OCI-LY1 (cell line): ENCODE results near the gene RXFP2.

Experiments used
- H2AFZ ChIP-seq: fragments of 200-600 bp; sonication (generic), shearing (Covaris generic); 2 replicates; pipeline ENCODE4 v1.6.0; 2014; ENCODE audit warnings: antibody characterized with exemption, mild to moderate bottlenecking, low read length
- H3F3A ChIP-seq: fragments of 200-600 bp; sonication (generic), shearing (Covaris generic); 2 replicates; pipeline ENCODE4 v1.6.0; 2014; ENCODE audit warnings: mild to moderate bottlenecking, antibody characterized with exemption, low read length, moderate library complexity; ENCODE audit not compliant: insufficient read depth
- H3K27ac ChIP-seq: fragments of 200-600 bp; sonication (generic); 2 replicates; pipeline ENCODE4 v1.5.1; 2014; ENCODE audit warnings: low read length, mixed run types, mild to moderate bottlenecking, low read depth; ENCODE audit not compliant: poor library complexity, severe bottlenecking
- H3K27me3 ChIP-seq: fragments of 200-600 bp; sonication (generic); 2 replicates; pipeline ENCODE4 v1.6.0; 2014; ENCODE audit warnings: antibody characterized with exemption, mild to moderate bottlenecking, low read length, moderate library complexity; ENCODE audit not compliant: insufficient read depth
- H3K36me3 ChIP-seq: fragments of 200-600 bp; sonication (generic); 2 replicates; pipeline ENCODE4 v1.6.1; 2014; ENCODE audit warnings: mild to moderate bottlenecking, antibody characterized with exemption, low read length, moderate library complexity, mixed read lengths; ENCODE audit not compliant: insufficient read depth
- H3K4me1 ChIP-seq: fragments of 200-600 bp; sonication (generic); 2 replicates; pipeline ENCODE4 v1.5.1; 2014; ENCODE audit warnings: mild to moderate bottlenecking, low read length, moderate library complexity; ENCODE audit not compliant: insufficient read depth, severe bottlenecking
- H3K4me2 ChIP-seq: fragments of 200-600 bp; sonication (generic), shearing (Covaris generic); 2 replicates; pipeline ENCODE4 v1.6.1; 2014; ENCODE audit warnings: low read length
- H3K4me3 ChIP-seq: fragments of 200-600 bp; sonication (generic); 2 replicates; pipeline ENCODE4 v1.5.1; 2014; ENCODE audit warnings: low read length, low read depth, mild to moderate bottlenecking, mixed read lengths; ENCODE audit not compliant: poor library complexity, severe bottlenecking
- H3K79me2 ChIP-seq: fragments of 200-600 bp; shearing (Covaris generic); 2 replicates; pipeline ENCODE4 v1.6.1; 2016; ENCODE audit warnings: mixed run types, low read length, mixed read lengths; ENCODE audit not compliant: insufficient read depth
- H3K9ac ChIP-seq: fragments of 200-600 bp; sonication (generic), shearing (Covaris generic); 2 replicates; pipeline ENCODE4 v1.6.1; 2014; ENCODE audit warnings: mild to moderate bottlenecking, low read length, mixed read lengths
- H3K9me2 ChIP-seq: fragments of 200-600 bp; sonication (generic), shearing (Covaris generic); 2 replicates; pipeline ENCODE4 v1.6.1; 2014; ENCODE audit warnings: low read depth, mild to moderate bottlenecking, low read length, mixed read lengths
- H3K9me3 ChIP-seq: fragments of 200-600 bp; shearing (Covaris generic); 2 replicates; pipeline ENCODE4 v1.6.1; 2014; ENCODE audit warnings: low read length, mixed read lengths
- H4K20me1 ChIP-seq: fragments of 200-600 bp; sonication (generic), shearing (Covaris generic); 2 replicates; pipeline ENCODE4 v1.6.0; 2016; ENCODE audit warnings: mild to moderate bottlenecking, low read length; ENCODE audit not compliant: insufficient read depth
- CTCF ChIP-seq: fragments of 200-600 bp; sonication (generic), shearing (Covaris generic); IDR thresholded peaks from 2 replicates; pipeline ENCODE4 v1.5.1; 2017; ENCODE audit warnings: mild to moderate bottlenecking, antibody characterized with exemption, low read length, moderate library complexity, mixed read lengths
- EZH2 ChIP-seq: fragments of 200-600 bp; sonication (generic), shearing (Covaris generic); IDR thresholded peaks from 2 replicates; pipeline ENCODE4 v1.8.0; 2017; ENCODE audit warnings: borderline replicate concordance, mixed run types, mild to moderate bottlenecking, antibody characterized with exemption, low read length, moderate library complexity, mixed read lengths

Gene RXFP2

GRCh38 chr13:31815361-31816144 lies 76.2 kb downstream of the RXFP2 start:
- TF ChIP-seq CTCF (no peak), EZH2 (no peak)

DNA sequence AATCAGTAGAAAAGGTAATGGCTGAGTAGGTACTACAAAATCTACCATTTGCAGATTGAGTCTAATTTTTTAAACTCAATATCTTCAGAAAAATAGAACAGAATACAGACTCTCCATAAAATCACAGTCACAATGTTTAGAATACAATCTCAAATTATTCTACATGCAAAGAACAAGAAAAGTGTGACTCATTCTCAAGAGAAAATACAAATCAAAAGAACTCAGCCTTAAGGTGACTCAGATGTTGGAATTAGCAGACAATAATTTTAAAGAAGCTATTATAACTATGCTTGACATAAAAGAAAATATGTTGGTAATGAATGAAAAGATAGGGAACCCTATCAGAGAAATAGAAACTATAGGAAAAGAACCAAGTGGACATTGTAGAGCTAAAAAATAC lies 78.9 kb downstream of the RXFP2 start:
- Histone ChIP-seq H3K4me1 (no peaks in the 10 kb centered on the region), H3K9me3 (no peaks in the 10 kb centered on the region), H3K4me3 (no peak overlapping the region), H3K79me2 (no peaks in the 10 kb centered on the region), H2AFZ (no peak overlapping the region), H3K36me3 (no peaks in the 10 kb centered on the region), H3K9ac (no peak overlapping the region), H3K27ac (no peak overlapping the region), H3K27me3 (no peaks in the 10 kb centered on the region), H4K20me1 (no peaks in the 10 kb centered on the region), H3K4me2 (no peak overlapping the region), H3K9me2 (no peaks in the 10 kb centered on the region), H3F3A (no peaks in the 10 kb centered on the region)
- TF ChIP-seq EZH2 = no peak
- no peak for TF ChIP-seq CTCF

More at GRCh38 chr13:31815361-31816144, 76.2 kb downstream of the RXFP2 start:
- no peak overlapping the region for H3K4me3 ChIP-seq
- H3K4me1 ChIP-seq = no peaks in the 10 kb centered on the region
- no peak overlapping the region for H3K4me2 ChIP-seq
- no peaks in the 10 kb centered on the region for H4K20me1 ChIP-seq
- no peaks in the 10 kb centered on the region for H3K9me3 ChIP-seq
- H3K27me3 ChIP-seq = no peaks in the 10 kb centered on the region
- no peak overlapping the region for H3K9ac ChIP-seq
- H3K36me3 ChIP-seq = no peaks in the 10 kb centered on the region
- H3K27ac ChIP-seq = no peak overlapping the region
- no peaks in the 10 kb centered on the region for H3K9me2 ChIP-seq
- no peak overlapping the region for H2AFZ ChIP-seq
- no peaks in the 10 kb centered on the region for H3F3A ChIP-seq
- no peaks in the 10 kb centered on the region for H3K79me2 ChIP-seq

DNA sequence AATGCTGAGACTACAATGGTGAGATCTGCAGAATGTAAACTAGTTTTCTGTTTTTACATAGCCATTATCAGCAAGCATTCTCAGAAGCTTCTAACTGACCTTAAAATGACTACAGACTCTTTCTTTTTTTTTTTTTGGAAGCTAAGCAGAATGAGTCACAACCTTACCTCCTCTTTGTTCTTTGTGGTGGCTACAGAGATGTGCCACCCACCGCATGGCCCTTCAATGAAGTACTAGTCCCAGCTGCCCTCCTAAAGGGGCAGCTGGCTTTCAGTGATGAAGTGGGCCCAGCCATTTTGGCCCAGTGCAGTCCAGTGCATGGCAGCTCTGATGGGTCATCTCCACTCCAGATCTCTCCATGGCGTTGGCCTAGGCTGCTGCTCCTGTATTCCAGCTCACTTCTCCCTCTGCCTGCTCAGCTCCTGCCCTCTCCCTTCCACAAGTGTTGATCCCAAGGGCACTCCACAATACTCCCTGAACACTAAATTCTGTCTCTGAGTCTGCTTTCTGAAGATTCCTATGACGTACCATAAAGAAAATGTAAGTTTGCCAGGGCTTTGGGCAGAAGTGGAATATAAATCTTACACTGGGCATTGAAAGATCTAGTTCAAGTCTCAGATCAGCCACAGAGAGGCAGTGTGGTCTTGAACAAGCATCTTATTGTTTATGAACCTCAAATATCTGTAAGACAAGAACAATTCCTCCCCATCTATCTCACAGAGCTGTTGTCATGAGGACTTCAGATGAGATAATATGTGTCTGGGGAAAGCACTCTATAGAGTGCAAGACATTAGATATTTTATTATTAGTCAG lies 85.6 kb downstream of the RXFP2 start:
- no peaks in the 10 kb centered on the region for H4K20me1 ChIP-seq
- no peak overlapping the region for H3K9ac ChIP-seq
- H3K4me3 ChIP-seq = no peak overlapping the region
- H3K4me2 ChIP-seq = no peak overlapping the region
- no peaks in the 10 kb centered on the region for H3K27me3 ChIP-seq
- H3K27ac ChIP-seq = no peak overlapping the region
- no peaks in the 10 kb centered on the region for H3K79me2 ChIP-seq
- no peaks in the 10 kb centered on the region for H3F3A ChIP-seq
- H3K9me2 ChIP-seq = no peaks in the 10 kb centered on the region
- H3K36me3 ChIP-seq = no peaks in the 10 kb centered on the region
- H3K4me1 ChIP-seq = no peaks in the 10 kb centered on the region
- TF ChIP-seq EZH2 = no peak
- TF ChIP-seq CTCF = no peak
- H3K9me3 ChIP-seq = no peaks in the 10 kb centered on the region
- H2AFZ ChIP-seq = no peak overlapping the region
